ENCODE data around the gene ZNF366.

The ZNF366 gene

GRCh38 chr5:72464071-72464470, 43.1 kb downstream of the ZNF366 start:
- no peak for DNase-seq (ENCODE audit: low spot score)

- DNase-seq (ENCODE audit: low spot score): no peak
Observed at GRCh38 chr5:72463449-72464052, 43.7 kb downstream of the ZNF366 start.

- no peak for DNase-seq (ENCODE audit: low spot score)
Observed at GRCh38 chr5:72460413-72460812, 46.8 kb downstream of the ZNF366 start.

- DNase-seq (ENCODE audit: low spot score): no peak
Observed at GRCh38 chr5:72459913-72460312, 47.3 kb downstream of the ZNF366 start.

- DNase-seq (ENCODE audit: low spot score): no peak
Observed at GRCh38 chr5:72459089-72459661, 48.0 kb downstream of the ZNF366 start.

GRCh38 chr5:72458407-72458806, 48.8 kb downstream of the ZNF366 start:
- no peak for DNase-seq (ENCODE audit: low spot score)

- DNase-seq (ENCODE audit: low spot score): no peak
Observed at GRCh38 chr5:72457491-72457890, 49.7 kb downstream of the ZNF366 start.

GRCh38 chr5:72456391-72457074, 50.7 kb downstream of the ZNF366 start:
- no peak for DNase-seq (ENCODE audit: low spot score)

GRCh38 chr5:72455476-72455875, 51.7 kb downstream of the ZNF366 start:
- no peak for DNase-seq (ENCODE audit: low spot score)

GRCh38 chr5:72454996-72455395, 52.2 kb downstream of the ZNF366 start:
- no peak for DNase-seq (ENCODE audit: low spot score)

GRCh38 chr5:72453246-72453775, 53.9 kb downstream of the ZNF366 start:
- DNase-seq (ENCODE audit: low spot score): peak; percentile 16

GRCh38 chr5:72452515-72453245, 54.5 kb downstream of the ZNF366 start:
- peak; percentile 84 for DNase-seq (ENCODE audit: low spot score)

GRCh38 chr5:72451741-72452505, 55.3 kb downstream of the ZNF366 start:
- peak; percentile 79 for DNase-seq (ENCODE audit: low spot score)

GRCh38 chr5:72448368-72448767, 58.8 kb downstream of the ZNF366 start:
- no peak for DNase-seq (ENCODE audit: low spot score)

GRCh38 chr5:72447751-72448150, 59.5 kb downstream of the ZNF366 start:
- DNase-seq (ENCODE audit: low spot score): no peak

- no peak for DNase-seq (ENCODE audit: low spot score)
Observed at GRCh38 chr5:72445969-72446368, 61.2 kb downstream of the ZNF366 start.

- DNase-seq (ENCODE audit: low spot score): no peak
Observed at GRCh38 chr5:72443883-72444282, 63.3 kb downstream of the ZNF366 start.

GRCh38 chr5:72441862-72442540, 65.2 kb downstream of the ZNF366 start:
- DNase-seq (ENCODE audit: low spot score): peak; percentile 85

GRCh38 chr5:72441094-72441723, 66.0 kb downstream of the ZNF366 start:
- DNase-seq (ENCODE audit: low spot score): no peak

- DNase-seq (ENCODE audit: low spot score): no peak
Observed at GRCh38 chr5:72440207-72440638, 67.0 kb downstream of the ZNF366 start.

- no peak for DNase-seq (ENCODE audit: low spot score)
Observed at GRCh38 chr5:72439192-72439591, 68.0 kb downstream of the ZNF366 start.

Data from GM03348 (cell line).